Astrocyte (in vitro differentiated cells and primary cell): ENCODE data around the gene DNPEP.

Experiments
- EZH2 ChIP-seq: IDR thresholded peaks from 2 replicates; pipeline ENCODE4 v1.6.1; 2012; ENCODE audit warnings: mild to moderate bottlenecking, low read length, inconsistent platforms; ENCODE audit not compliant: insufficient read depth
- TF ChIP-seq, protein P1 (sequence below): IDR thresholded peaks from 2 replicates; pipeline ENCODE4 v1.5.1; 2011; ENCODE audit warnings: low read depth, mild to moderate bottlenecking, inconsistent platforms, low read length, moderate library complexity; ENCODE audit not compliant: insufficient read depth

- TF ChIP-seq, protein P1, sequence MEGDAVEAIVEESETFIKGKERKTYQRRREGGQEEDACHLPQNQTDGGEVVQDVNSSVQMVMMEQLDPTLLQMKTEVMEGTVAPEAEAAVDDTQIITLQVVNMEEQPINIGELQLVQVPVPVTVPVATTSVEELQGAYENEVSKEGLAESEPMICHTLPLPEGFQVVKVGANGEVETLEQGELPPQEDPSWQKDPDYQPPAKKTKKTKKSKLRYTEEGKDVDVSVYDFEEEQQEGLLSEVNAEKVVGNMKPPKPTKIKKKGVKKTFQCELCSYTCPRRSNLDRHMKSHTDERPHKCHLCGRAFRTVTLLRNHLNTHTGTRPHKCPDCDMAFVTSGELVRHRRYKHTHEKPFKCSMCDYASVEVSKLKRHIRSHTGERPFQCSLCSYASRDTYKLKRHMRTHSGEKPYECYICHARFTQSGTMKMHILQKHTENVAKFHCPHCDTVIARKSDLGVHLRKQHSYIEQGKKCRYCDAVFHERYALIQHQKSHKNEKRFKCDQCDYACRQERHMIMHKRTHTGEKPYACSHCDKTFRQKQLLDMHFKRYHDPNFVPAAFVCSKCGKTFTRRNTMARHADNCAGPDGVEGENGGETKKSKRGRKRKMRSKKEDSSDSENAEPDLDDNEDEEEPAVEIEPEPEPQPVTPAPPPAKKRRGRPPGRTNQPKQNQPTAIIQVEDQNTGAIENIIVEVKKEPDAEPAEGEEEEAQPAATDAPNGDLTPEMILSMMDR = no peak
- no peak for TF ChIP-seq EZH2
Measured at GRCh38 chr2:219325136-219325535, 62.6 kb downstream of the DNPEP start.
